Breast epithelium (tissue), 4 donors: ENCODE measurements around the gene TSFM. TPM values are rescaled to one million over a fixed set of nuclear protein-coding genes. Genes with fewer than 3 reads are reported as not detected.
A peak's percentile ranks its signal among the peaks of the same experiment; 100 is the strongest.

ENCODE experiments used
- DNase-seq, 2 donors: peaks; one replicate each; pipeline ENCODE4 v3.0.0-alpha.2; 2019; ENCODE audit warnings: low spot score in 2 of 2
- H3K27ac ChIP-seq, 2 donors: fragments of 200-600 bp; sonication (generic) in 1 of 2; one replicate each; pipeline ENCODE4 v1.5.1; 2016 to 2019; ENCODE audit warnings: mild to moderate bottlenecking in 1 of 2
- H3K27me3 ChIP-seq, 2 donors: fragments of 200-600 bp; sonication (generic) in 1 of 2; one replicate each; pipeline versions ENCODE4 v1.5.1 to v1.6.0; 2017 to 2019; ENCODE audit warnings: control low read depth in 1 of 2, mild to moderate bottlenecking in 1 of 2
- H3K36me3 ChIP-seq: fragments of 200-600 bp; one replicate; pipeline ENCODE4 v1.5.1; 2019
- H3K4me1 ChIP-seq, 2 donors: fragments of 200-600 bp; sonication (generic); one replicate each; pipeline ENCODE4 v1.5.1; 2016 to 2019; ENCODE audit warnings: control low read depth in 1 of 2
- H3K4me3 ChIP-seq, 3 donors: fragments of 200-600 bp; sonication (generic); 1 replicate in 2 of 3; 2 replicates in 1 of 3; pipeline ENCODE4 v1.5.1; 2016 to 2019; ENCODE audit warnings: mild to moderate bottlenecking in 3 of 3, moderate library complexity in 2 of 3
- H3K9me3 ChIP-seq, 2 donors: fragments of 200-600 bp; sonication (generic) in 1 of 2; one replicate each; pipeline ENCODE4 v1.5.1; 2016 to 2019; ENCODE audit warnings: control low read depth in 1 of 2
- POLR2A ChIP-seq: fragments of 450-650 bp; IDR thresholded peaks from one replicate; pipeline ENCODE4 v1.6.1; 2016; ENCODE audit warnings: antibody characterized with exemption, mild to moderate bottlenecking, moderate library complexity
- POLR2AphosphoS5 ChIP-seq, 3 donors: sonication (generic); formaldehyde crosslinking; IDR thresholded peaks; one replicate each; pipeline ENCODE4 v1.6.1; 2017; ENCODE audit warnings: antibody characterized with exemption in 3 of 3
- intact Hi-C: fragments of 100-400 bp; cut with DNase I; formaldehyde crosslinking; loops from one replicate; pipeline ENCODE4 v1.15.1; 2023; ENCODE audit warnings: low total_unique reads
- total RNA-seq, 3 donors: library from RNA; depleted of rRNA; stranded (reverse); fragments of >200 nt; gene quantifications; one replicate each; pipeline ENCODE4 v1.1.0, GENCODE V29; 2016
- TF ChIP-seq, protein P1 (sequence below), 3 donors: fragments of 450-650 bp; IDR thresholded peaks; one replicate each; pipeline ENCODE4 v1.5.1; 2016 to 2017; ENCODE audit warnings: antibody characterized with exemption in 3 of 3, mild to moderate bottlenecking in 3 of 3, moderate library complexity in 3 of 3

TSFM gene
- total RNA-seq, 3 donors from 2014 or later: 17.9 to 30.8 (median 27.2) TPM

DNA sequence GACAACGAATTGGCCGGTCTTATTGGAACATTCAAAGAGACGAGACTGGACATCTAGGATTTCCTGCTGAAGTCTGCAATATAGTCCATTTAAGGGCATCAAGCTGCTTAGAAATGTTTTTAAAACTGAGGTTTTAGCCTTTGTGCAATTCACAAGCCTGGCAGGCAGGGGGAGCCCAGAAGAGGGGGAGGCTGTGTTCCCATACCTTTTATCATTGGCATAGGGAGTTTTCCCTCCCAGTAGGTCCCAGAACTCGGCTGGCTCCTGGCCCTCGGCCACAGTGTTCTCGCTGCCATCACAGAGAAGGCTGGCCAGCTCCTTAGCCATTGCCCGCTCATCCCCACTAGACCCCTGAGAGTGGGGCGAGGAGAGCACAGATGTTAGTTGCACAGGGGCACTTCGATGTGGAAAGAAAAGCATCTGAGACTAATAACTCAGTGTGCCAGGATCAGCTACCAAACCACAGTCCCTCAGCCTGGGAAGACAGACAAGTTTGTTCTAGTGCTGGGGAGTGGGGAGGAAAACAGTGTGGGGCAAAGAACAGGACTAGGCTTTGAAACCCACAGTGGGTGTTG lies 20.8 kb downstream of the TSFM start:
- Histone ChIP-seq H3K27ac (no peak overlapping the region), H3K4me1 (no peaks in the 10 kb centered on the region), H3K9me3 (no peaks in the 10 kb centered on the region), H3K4me3 (no peak overlapping the region), H3K36me3 (no peaks in the 10 kb centered on the region), H3K27me3 (no peaks in the 10 kb centered on the region)
- no peak for TF ChIP-seq POLR2A
- TF ChIP-seq, protein P1, sequence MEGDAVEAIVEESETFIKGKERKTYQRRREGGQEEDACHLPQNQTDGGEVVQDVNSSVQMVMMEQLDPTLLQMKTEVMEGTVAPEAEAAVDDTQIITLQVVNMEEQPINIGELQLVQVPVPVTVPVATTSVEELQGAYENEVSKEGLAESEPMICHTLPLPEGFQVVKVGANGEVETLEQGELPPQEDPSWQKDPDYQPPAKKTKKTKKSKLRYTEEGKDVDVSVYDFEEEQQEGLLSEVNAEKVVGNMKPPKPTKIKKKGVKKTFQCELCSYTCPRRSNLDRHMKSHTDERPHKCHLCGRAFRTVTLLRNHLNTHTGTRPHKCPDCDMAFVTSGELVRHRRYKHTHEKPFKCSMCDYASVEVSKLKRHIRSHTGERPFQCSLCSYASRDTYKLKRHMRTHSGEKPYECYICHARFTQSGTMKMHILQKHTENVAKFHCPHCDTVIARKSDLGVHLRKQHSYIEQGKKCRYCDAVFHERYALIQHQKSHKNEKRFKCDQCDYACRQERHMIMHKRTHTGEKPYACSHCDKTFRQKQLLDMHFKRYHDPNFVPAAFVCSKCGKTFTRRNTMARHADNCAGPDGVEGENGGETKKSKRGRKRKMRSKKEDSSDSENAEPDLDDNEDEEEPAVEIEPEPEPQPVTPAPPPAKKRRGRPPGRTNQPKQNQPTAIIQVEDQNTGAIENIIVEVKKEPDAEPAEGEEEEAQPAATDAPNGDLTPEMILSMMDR (IDR thresholded peaks at IDR 0.05): peak; percentile 30 to 70 (median 61)
- TF ChIP-seq POLR2AphosphoS5 (IDR thresholded peaks at IDR 0.05): peak in 1 of 3 donors; percentile 28
- no peak for DNase-seq
- intact Hi-C loops: no loop called here

- no peaks in the 10 kb centered on the region for H3K36me3 ChIP-seq
- H3K4me3 ChIP-seq: no peak overlapping the region
- H3K4me1 ChIP-seq: no peaks in the 10 kb centered on the region
- TF ChIP-seq POLR2A: no peak
- TF ChIP-seq, protein P1 (IDR thresholded peaks at IDR 0.05): no peak
- no peak for TF ChIP-seq POLR2AphosphoS5 (IDR thresholded peaks at IDR 0.05)
- intact Hi-C loops: no loop called here
- no peaks in the 10 kb centered on the region for H3K27me3 ChIP-seq
- no peaks in the 10 kb centered on the region for H3K9me3 ChIP-seq
- no peak overlapping the region for H3K27ac ChIP-seq
- DNase-seq: no peak
These were observed 24.1 kb downstream of the TSFM start for GRCh38 chr12:57806677-57807076.

- Histone ChIP-seq H3K9me3 (no peaks in the 10 kb centered on the region), H3K4me3 (no peak overlapping the region), H3K36me3 (no peaks in the 10 kb centered on the region), H3K4me1 (no peaks in the 10 kb centered on the region), H3K27me3 (no peaks in the 10 kb centered on the region), H3K27ac (no peak overlapping the region)
- DNase-seq: no peak
- intact Hi-C loops: no loop called here
- TF ChIP-seq POLR2A (no peak), POLR2AphosphoS5 (IDR thresholded peaks at IDR 0.05) (no peak)
- TF ChIP-seq, protein P1 (IDR thresholded peaks at IDR 0.05): no peak
These were observed 24.7 kb downstream of the TSFM start for GRCh38 chr12:57807285-57807684.

GRCh38 chr12:57808351-57808750 lies 25.8 kb downstream of the TSFM start:
- H3K4me3 ChIP-seq: no peak overlapping the region
- H3K36me3 ChIP-seq: no peaks in the 10 kb centered on the region
- no peaks in the 10 kb centered on the region for H3K4me1 ChIP-seq
- no peaks in the 10 kb centered on the region for H3K9me3 ChIP-seq
- no peak for DNase-seq
- intact Hi-C loops: no loop called here
- no peak overlapping the region for H3K27ac ChIP-seq
- no peaks in the 10 kb centered on the region for H3K27me3 ChIP-seq
- TF ChIP-seq, protein P1 (IDR thresholded peaks at IDR 0.05): no peak

GRCh38 chr12:57809425-57809824 lies 26.8 kb downstream of the TSFM start:
- no peak overlapping the region for H3K4me3 ChIP-seq
- H3K4me1 ChIP-seq: no peaks in the 10 kb centered on the region
- H3K27ac ChIP-seq: no peak overlapping the region
- H3K27me3 ChIP-seq: no peaks in the 10 kb centered on the region
- no peak for DNase-seq
- no peak for TF ChIP-seq POLR2A
- TF ChIP-seq, protein P1 (IDR thresholded peaks at IDR 0.05): no peak
- no peak for TF ChIP-seq POLR2AphosphoS5 (IDR thresholded peaks at IDR 0.05)
- no peaks in the 10 kb centered on the region for H3K36me3 ChIP-seq
- no peaks in the 10 kb centered on the region for H3K9me3 ChIP-seq
- intact Hi-C loops: no loop called here
